DND-41 (cell line): ENCODE results near the gene NBAS.

Source experiments
- ATAC-seq: fragments of 200-7000 bp; cut with Tn5 transposase; 3 replicates; pipeline ENCODE4 v1.9.1; 2021; ENCODE audit warnings: low read depth; ENCODE audit not compliant: insufficient read depth
- DNase-seq: peaks from one replicate; pipeline ENCODE4 v3.0.0-alpha.2; 2020
- H2AFZ ChIP-seq: 2 replicates; pipeline ENCODE4 v1.6.0; 2012; ENCODE audit warnings: low read depth, low read length
- H3K27ac ChIP-seq: 2 replicates; pipeline ENCODE4 v1.5.1; 2012; ENCODE audit warnings: low read length, inconsistent platforms
- H3K27me3 ChIP-seq: fragments of 200-600 bp; sonication (generic); 2 replicates; pipeline ENCODE4 v1.6.0; 2012; ENCODE audit warnings: low read length, mild to moderate bottlenecking, inconsistent platforms; ENCODE audit not compliant: insufficient read depth, poor library complexity
- H3K36me3 ChIP-seq: 2 replicates; pipeline ENCODE4 v1.5.1; 2012; ENCODE audit warnings: low read length, inconsistent platforms; ENCODE audit not compliant: insufficient read depth
- H3K4me1 ChIP-seq: 2 replicates; pipeline ENCODE4 v1.5.1; 2012; ENCODE audit warnings: mild to moderate bottlenecking, low read length; ENCODE audit not compliant: insufficient read depth
- H3K4me2 ChIP-seq: 2 replicates; pipeline ENCODE4 v1.6.0; 2012; ENCODE audit warnings: mild to moderate bottlenecking, moderate library complexity, low read length, inconsistent platforms; ENCODE audit not compliant: insufficient read depth
- H3K4me3 ChIP-seq, 2 experiments: fragments of 200-600 bp in 1 of 2; shearing (Covaris generic) in 1 of 2; 2 replicates each; pipeline ENCODE4 v1.5.1; 2012 to 2016; ENCODE audit warnings: inconsistent platforms in 2 of 2, low read length in 2 of 2, mild to moderate bottlenecking in 2 of 2, low read depth in 1 of 2, moderate library complexity in 1 of 2
- H3K79me2 ChIP-seq: 2 replicates; pipeline ENCODE4 v1.6.0; 2012; ENCODE audit warnings: low read length, inconsistent platforms; ENCODE audit not compliant: insufficient read depth
- H3K9ac ChIP-seq: 2 replicates; pipeline ENCODE4 v1.6.0; 2012; ENCODE audit warnings: low read depth, mild to moderate bottlenecking, inconsistent platforms, low read length, moderate library complexity
- H3K9me3 ChIP-seq: 2 replicates; pipeline ENCODE4 v1.5.1; 2012; ENCODE audit warnings: low read length, moderate library complexity, mild to moderate bottlenecking, inconsistent platforms; ENCODE audit not compliant: insufficient read depth, severe bottlenecking
- H4K20me1 ChIP-seq: 2 replicates; pipeline ENCODE4 v1.6.0; 2012; ENCODE audit warnings: low read length; ENCODE audit not compliant: insufficient read depth
- CTCF ChIP-seq: IDR thresholded peaks from 2 replicates; pipeline ENCODE4 v1.5.1; 2012; ENCODE audit warnings: borderline replicate concordance, low read length, moderate library complexity, mild to moderate bottlenecking; ENCODE audit not compliant: poor library complexity, severe bottlenecking; ENCODE audit errors: extremely low read depth
- EZH2 ChIP-seq: IDR thresholded peaks from 3 replicates; pipeline ENCODE4 v1.6.1; 2012; ENCODE audit warnings: borderline replicate concordance, low read depth, mild to moderate bottlenecking, moderate library complexity, low read length, inconsistent platforms; ENCODE audit not compliant: severe bottlenecking

NBAS gene

DNA sequence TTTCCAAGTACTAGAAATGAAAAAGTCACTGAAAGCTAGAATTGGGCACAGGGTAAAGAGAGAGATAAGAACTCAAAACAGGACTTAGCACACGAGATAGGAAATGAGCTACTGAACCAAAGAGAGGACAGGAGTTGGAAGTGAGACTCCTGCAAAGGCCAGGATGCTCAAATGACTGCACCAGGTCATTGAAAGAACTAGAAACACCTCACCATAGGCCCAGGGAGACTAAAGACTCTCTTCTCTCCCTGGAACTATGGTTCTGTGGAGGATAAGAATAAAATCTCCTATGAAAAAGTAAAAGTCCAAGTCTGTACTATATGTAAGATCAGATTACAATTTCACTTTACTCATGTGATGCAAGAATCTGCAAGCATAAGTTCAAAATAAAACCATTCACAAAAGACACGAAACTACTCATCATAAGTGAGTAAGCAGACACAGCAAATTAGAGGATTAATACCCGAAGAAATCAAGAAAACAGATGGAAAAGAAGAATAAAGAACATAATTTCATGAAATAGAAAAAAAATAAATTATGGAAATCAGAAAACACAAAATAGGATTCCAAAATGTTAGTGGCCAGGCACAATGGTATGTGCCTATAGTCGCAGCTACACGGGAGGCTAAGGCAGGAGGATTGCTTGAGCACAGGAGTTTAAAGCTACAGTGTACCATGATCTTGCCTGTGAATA lies 6.5 kb downstream of the NBAS start:
- peaks cover 17% of the 10 kb centered on the region for H3K79me2 ChIP-seq
- H3K9ac ChIP-seq, result no peak overlapping the region
- H4K20me1 ChIP-seq, result no peaks in the 10 kb centered on the region

DNA sequence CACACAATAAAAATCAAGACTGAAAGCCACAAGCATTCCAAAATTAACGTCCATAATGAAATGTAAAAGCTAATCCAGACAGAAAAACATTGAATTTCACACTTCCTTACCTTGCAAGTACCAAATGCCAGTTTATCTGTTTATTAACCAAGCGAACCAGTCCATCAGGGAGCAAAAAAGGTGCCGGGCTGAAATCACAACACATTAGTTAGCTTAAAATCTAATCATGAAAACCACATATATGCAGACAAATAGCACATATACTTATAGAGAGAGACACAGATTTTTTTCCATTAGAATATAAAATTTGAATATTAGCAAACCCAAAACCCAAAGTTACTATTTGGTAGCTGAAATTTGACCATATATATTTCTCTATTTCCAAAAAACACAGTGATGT lies 7.2 kb downstream of the NBAS start:
- DNase-seq (no peak), ATAC-seq (no peak)
- H3K79me2 ChIP-seq, result peaks cover 10% of the 10 kb centered on the region; the same call in 1 of the 2 replicates
- H3K9me3 ChIP-seq, result no peaks in the 10 kb centered on the region
- H3K4me3 ChIP-seq, result no peak overlapping the region
- no peaks in the 10 kb centered on the region for H3K27me3 ChIP-seq
- H2AFZ ChIP-seq, result no peak overlapping the region
- TF ChIP-seq EZH2 (no peak), CTCF (no peak)
- H3K4me1 ChIP-seq, result peaks cover 4% of the 10 kb centered on the region
- peaks cover 8% of the 10 kb centered on the region for H3K36me3 ChIP-seq
- H4K20me1 ChIP-seq, result no peaks in the 10 kb centered on the region
- H3K4me2 ChIP-seq, result no peak overlapping the region
- no peak overlapping the region for H3K9ac ChIP-seq
- H3K27ac ChIP-seq, result no peak overlapping the region

More for the DNA sequence above, 6.5 kb downstream of the NBAS start:
- Histone ChIP-seq H2AFZ (no peak overlapping the region), H3K27ac (no peak overlapping the region), H3K4me1 (peaks cover 11% of the 10 kb centered on the region), H3K9me3 (no peaks in the 10 kb centered on the region), H3K4me2 (no peak overlapping the region), H3K27me3 (no peaks in the 10 kb centered on the region), H3K36me3 (peaks cover 3% of the 10 kb centered on the region; the same call in 1 of the 2 replicates), H3K4me3 (no peak overlapping the region)
- TF ChIP-seq CTCF (no peak), EZH2 (no peak)
- no peak for DNase-seq
- ATAC-seq, result no peak

GRCh38 chr2:15553519-15553918 lies 7.6 kb downstream of the NBAS start:
- no peak overlapping the region for H3K9ac ChIP-seq
- H3K27ac ChIP-seq, result no peak overlapping the region
- DNase-seq, result no peak
- no peak for TF ChIP-seq EZH2
- no peak for TF ChIP-seq CTCF
- H3K27me3 ChIP-seq, result no peaks in the 10 kb centered on the region
- no peaks in the 10 kb centered on the region for H4K20me1 ChIP-seq
- no peak overlapping the region for H3K4me3 ChIP-seq
- H2AFZ ChIP-seq, result no peak overlapping the region
- H3K4me1 ChIP-seq, result no peaks in the 10 kb centered on the region; the same call in none of the 2 replicates
- peaks cover 6% of the 10 kb centered on the region; the same call in 1 of the 2 replicates for H3K79me2 ChIP-seq
- no peak for ATAC-seq
- peaks cover 12% of the 10 kb centered on the region for H3K36me3 ChIP-seq
- no peaks in the 10 kb centered on the region for H3K9me3 ChIP-seq
- H3K4me2 ChIP-seq, result no peak overlapping the region
